GM18907 (cell line): ENCODE results near the gene IL17RA.

Experiments
- ATAC-seq: cut with Tn5 transposase; IDR thresholded peaks from one replicate; pipeline ENCODE4 v1.9.1; 2021; ENCODE audit warnings: mild to moderate bottlenecking, moderate library complexity; ENCODE audit not compliant: unreplicated experiment

IL17RA gene

GRCh38 chr22:17106161-17106784 lies 21.5 kb downstream of the IL17RA start:
- ATAC-seq, result no peak

GRCh38 chr22:17106785-17107546 lies 22.2 kb downstream of the IL17RA start:
- ATAC-seq, result no peak

- ATAC-seq, result no peak
Measured at GRCh38 chr22:17107547-17107810, 22.7 kb downstream of the IL17RA start.

GRCh38 chr22:17108256-17109112 lies 23.7 kb downstream of the IL17RA start:
- ATAC-seq, result no peak

- ATAC-seq, result no peak
Measured at GRCh38 chr22:17109113-17109865, 24.5 kb downstream of the IL17RA start.

GRCh38 chr22:17109976-17110375 lies 25.2 kb downstream of the IL17RA start:
- ATAC-seq, result no peak

GRCh38 chr22:17110791-17111550 lies 26.2 kb downstream of the IL17RA start:
- no peak for ATAC-seq

- ATAC-seq, result no peak
Measured at GRCh38 chr22:17112491-17113042, 27.8 kb downstream of the IL17RA start.

- no peak for ATAC-seq
Measured at GRCh38 chr22:17113600-17113999, 28.8 kb downstream of the IL17RA start.

GRCh38 chr22:17114173-17114897 lies 29.5 kb downstream of the IL17RA start:
- no peak for ATAC-seq

- ATAC-seq, result no peak
Measured at GRCh38 chr22:17114898-17115235, 30.1 kb downstream of the IL17RA start.

GRCh38 chr22:17115236-17115635 lies 30.4 kb downstream of the IL17RA start:
- ATAC-seq, result no peak

GRCh38 chr22:17115945-17116565 lies 31.3 kb downstream of the IL17RA start:
- no peak for ATAC-seq

- no peak for ATAC-seq
Measured at GRCh38 chr22:17116572-17117330, 32.0 kb downstream of the IL17RA start.

- no peak for ATAC-seq
Measured at GRCh38 chr22:17117400-17117799, 32.6 kb downstream of the IL17RA start.

- ATAC-seq, result no peak
Measured at GRCh38 chr22:17117890-17118289, 33.1 kb downstream of the IL17RA start.

- no peak for ATAC-seq
Measured at GRCh38 chr22:17118342-17118741, 33.5 kb downstream of the IL17RA start.

GRCh38 chr22:17119481-17120202 lies 34.8 kb downstream of the IL17RA start:
- ATAC-seq, result no peak
